ENCODE data around the gene OOSP3.
"Not testable (repeated sequence)": the region's sequence is repeated elsewhere in the genome, so short reads cannot be mapped to it uniquely, and the experiment has no call there.

Gene OOSP3, protein sequence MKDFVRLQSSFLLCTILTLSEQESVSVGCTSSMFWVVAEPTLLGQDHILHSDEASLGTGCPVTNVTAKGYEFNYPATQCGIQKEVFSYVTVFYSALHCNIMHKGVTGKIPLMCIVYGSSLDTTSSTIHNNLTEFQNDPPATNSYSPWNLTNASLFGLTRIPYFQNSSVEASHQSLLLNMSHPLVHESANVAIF

DNA sequence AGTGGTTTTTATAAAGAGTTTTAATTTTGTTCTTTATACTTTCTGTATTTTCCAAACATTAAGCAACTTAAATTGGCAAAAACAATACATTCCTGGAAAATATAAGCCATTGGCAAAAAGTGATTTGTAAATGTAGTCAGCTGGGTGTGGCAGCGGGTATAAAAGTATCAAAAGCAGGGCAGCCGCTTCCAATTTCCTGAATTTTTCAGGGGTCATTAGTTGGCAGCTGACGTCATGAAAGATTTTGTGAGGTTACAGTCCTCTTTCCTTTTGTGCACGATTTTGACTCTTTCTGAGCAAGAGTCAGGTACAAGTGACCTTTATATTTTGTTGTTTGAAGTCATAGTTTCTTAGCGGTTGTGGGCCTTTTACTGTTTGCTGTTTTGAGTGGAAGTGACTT lies at the start of gene OOSP3:
TSS of gene OOSP3 (plus strand) at position 208 of the 400 bp plus-strand sequence. CDS start at position 235, 27 bp downstream.
- DNase-seq (ENCODE audit: low read depth): no peak

DNA sequence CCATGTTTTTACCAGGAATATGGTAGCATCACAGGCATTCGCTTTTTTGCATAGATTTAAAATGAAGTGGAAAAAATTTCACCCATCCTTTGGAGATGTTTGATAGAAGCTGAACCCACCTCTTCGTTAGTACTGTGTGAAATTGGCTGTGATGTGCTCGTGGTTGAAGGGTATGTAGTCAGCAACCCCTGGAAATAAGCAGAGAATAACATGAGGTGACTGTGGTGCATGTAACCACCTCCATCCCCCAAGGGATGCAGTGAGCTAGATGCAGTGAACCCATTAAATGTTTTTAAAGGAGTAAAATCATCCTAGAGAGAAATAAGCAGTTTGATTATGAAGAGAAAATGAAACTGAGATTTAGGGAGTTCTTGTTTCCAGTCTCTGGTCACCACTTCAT lies 49.2 kb upstream of the OOSP3 start:
- DNase-seq (ENCODE audit: low read depth): no peak

DNA sequence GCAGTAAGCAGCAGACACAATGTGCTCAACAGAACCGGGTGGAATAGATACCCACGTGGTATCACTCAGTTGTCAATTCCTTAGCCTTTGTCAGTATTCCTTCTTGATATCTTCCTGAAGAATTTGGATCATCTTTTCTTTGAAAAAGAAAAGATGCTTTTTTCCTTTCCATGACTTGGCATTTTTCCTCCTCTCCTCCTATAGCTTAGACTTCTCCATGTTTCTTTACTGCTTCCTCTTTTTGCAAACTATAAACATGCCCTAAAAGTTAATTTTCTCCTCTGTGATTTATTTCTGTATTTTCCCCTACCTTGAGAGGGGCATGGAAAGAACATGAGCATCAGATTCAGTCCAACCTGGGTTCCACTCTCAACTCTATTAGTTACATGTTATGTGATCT lies 45.0 kb upstream of the OOSP3 start:
- no peak for DNase-seq (ENCODE audit: low read depth)

DNA sequence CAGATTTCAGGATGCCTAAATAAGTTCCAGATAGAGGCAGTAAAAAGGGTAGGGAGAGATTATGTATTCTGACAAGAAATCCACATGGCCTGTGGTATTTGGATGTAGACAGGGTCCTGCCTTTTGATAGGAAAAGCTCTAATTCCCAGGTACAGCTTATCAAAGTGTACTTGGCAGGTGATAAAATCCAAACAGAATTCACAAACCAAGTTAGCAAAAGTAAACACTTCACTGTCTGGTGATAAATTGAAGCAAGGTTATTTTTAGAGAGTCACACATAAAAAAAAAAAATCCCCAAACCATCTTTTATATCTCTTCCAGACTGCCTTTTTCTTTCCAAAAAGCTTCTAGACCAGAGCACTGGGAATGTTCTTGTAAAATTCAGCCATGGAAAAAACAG lies 39.0 kb upstream of the OOSP3 start:
- no peak for DNase-seq (ENCODE audit: low read depth)

DNA sequence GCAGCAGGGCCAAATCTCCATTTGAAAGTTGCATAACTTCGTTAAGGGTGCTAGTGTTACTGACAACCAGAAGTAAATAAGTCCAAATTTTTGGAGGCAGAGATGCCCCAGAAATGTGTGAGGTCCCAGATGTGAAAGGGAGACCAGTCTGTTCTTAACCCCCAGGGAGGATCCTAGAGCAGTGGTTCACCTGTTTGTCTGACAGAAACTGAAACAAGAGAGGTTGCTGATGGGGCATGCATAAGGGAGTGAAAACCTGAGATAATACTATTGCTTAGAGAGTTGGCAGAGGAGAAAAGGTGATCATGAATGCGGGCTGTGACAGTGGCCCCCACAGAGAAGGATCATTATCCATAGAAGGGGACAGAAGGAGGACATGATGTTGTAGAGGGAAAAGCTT lies 37.1 kb upstream of the OOSP3 start:
- DNase-seq (ENCODE audit: low read depth): no peak

DNA sequence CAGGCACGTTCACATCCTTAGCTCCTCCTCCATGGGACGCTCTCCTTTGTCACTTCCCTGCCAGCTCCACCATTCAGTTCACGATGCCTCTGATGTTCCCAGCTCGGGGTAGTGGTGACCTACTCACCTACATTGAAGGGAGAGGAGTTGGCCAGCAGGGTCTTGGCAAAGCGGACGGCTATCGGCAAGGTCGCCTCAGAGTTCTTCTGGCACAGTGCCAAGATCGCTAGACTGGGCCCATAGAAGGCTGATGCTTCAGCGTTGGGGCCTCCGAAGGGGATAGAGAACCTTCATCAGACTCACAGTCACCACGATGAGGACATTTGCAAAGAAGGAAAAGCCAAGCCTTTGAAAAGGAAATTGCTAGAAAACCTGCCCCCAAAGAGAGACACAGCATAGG lies 36.3 kb upstream of the OOSP3 start:
- no peak for DNase-seq (ENCODE audit: low read depth)

DNA sequence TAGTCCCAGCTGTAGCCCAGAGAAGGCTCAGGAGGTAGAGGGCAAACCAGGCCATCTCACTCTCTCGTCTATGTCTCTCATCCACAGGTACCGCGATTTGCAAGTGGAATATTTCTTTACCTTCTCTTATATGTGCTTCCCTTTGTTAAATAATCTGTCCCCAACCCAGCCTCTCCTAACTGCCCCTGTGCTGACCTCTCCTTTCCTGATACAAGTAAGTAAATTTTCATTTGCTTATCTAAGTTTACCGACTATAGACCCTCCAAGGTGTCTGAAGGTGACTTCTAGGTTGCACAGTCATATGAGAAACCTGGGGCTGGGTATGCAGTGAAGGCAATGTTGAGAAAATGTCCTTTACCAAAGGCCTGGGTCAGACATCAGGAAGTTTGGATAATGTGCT lies 33.2 kb upstream of the OOSP3 start, which contains the start of gene CBLIF:
TSS of gene CBLIF (minus strand) at position 101 of the 400 bp plus-strand sequence. CDS start at position 55, 46 bp downstream.
- no peak for DNase-seq (ENCODE audit: low read depth)

DNA sequence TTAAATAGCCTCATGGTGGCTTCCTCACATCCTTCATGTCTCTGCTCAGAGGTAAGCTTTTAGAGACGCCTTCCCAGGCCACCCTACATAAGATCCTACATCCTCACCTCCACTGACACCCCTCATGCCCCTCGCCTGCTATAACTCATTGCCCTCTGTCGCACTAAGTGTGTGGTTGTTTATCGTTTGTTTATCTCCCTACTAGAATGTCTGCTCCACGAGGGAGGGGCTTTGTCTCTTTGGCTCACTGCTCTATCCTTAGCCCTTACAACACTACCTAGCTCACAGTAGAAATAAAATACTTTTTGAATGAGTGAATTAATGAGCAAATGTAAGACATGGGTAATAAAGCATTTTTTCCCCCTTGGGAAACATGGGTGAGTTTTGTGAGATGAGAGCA lies 32.0 kb upstream of the OOSP3 start:
- DNase-seq (ENCODE audit: low read depth): no peak

DNA sequence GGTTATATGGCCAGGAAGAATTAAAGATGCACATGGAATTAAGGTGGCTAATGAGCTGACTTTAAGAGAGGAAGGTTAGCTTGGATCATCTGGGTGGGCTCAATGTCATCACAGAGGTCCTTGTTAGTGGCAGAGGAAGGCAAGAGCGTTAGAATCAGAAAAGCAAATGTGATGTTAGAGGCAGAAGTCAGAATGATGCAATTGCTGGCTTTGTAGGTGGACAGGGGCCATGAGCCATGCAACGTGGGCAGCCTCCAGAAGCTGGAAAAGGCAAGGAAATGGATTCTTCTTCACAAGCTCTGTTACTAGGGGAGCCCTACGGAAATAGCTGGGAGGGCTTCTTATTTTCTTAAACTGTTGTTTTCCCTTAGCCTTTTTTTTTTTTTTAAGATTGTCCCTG lies 31.0 kb upstream of the OOSP3 start:
- DNase-seq (ENCODE audit: low read depth): no peak

DNA sequence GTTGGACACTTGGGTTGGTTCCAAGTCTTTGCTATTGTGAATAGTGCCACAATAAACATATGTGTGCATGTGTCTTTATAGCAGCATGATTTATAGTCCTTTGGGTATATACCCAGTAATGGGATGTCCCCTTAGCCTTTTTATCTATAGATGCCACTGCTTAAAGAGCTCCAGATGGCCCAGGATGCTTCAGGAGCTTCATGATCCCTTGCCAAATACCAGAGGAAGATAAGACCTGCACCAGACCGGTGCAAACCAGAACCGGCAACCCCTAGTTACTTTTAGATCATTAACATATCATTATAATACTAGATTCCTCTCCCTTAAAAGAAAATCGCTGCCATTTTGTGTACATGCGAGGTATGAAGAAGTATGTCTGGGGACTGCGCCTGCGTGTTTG lies 30.1 kb upstream of the OOSP3 start:
- DNase-seq (ENCODE audit: low read depth): not testable (repeated sequence)

DNA sequence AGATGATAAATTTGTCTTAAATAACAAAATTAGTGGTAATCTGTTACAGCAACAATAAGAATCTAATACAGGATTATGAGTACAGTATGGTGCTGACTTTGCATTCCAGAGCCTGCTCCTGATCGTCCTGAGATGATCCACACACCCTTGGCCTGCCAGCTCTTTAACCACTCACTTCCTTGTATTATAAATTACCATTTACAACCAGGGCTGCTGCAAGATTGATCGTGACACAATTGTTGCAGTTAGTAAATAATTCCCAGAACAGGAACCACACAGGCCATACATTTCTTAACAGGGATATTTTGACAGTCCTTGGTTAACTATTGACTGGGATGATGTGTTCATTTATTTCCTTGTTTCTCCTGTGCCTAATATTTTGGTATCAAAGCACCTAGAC lies 29.5 kb upstream of the OOSP3 start:
- DNase-seq (ENCODE audit: low read depth): no peak

DNA sequence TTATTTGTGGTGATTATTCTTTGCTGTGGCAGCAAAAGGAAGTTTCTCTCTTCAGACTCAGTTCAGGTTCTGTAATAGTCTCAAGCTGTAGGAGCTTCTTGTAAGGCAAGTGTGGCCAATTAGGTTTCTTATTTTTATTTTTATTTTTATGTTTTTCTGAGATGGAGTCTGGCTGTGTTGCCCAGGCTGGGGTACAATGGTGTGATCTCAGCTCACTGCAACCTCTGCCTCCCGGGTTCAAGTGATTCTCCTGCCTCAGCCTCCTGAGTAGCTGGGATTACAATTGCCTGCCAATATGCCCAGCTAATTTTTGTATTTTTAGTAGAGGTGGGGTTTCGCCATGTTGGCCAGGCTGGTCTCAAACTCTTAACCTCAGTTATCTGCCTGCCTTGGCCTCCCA lies 29.0 kb upstream of the OOSP3 start:
- DNase-seq (ENCODE audit: low read depth): not testable (repeated sequence)

DNA sequence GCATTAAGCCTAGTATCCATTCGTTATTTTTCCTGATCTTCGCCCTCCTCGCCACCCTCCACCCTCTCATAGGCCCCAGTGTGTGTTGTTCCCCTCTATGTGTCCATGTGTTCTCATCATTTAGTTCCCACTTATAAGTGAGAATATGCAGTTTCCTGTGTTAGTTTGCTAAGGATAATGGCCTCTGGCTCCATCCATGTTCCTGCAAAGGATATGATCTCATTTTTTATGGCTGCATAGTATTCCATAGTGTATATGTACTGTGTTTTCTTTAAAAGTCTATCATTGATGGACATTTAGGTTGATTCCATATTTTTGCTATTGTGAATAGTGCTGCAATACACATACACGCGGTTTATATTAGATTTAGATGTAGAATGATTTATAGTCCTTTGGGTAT lies 27.2 kb upstream of the OOSP3 start:
- not testable (repeated sequence) for DNase-seq (ENCODE audit: low read depth)

DNA sequence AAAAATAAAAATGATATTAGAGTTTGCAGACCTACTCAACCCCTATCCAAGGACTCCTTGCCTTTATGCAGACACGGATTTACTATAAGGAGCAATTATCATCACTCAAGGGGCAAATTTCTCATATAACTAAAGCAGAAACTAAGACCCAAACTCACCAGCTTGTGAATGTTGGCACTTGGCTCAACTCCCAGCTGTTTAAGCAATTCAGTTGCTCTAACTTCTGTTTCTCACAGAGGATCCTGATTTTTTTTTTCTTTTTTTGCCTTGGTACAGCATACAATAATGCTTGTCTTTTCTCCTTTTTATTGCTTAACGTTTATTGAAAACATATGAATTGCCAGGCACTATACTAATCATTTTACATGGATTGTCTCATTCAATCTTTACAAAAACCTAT lies 23.7 kb upstream of the OOSP3 start:
- no peak for DNase-seq (ENCODE audit: low read depth)

DNA sequence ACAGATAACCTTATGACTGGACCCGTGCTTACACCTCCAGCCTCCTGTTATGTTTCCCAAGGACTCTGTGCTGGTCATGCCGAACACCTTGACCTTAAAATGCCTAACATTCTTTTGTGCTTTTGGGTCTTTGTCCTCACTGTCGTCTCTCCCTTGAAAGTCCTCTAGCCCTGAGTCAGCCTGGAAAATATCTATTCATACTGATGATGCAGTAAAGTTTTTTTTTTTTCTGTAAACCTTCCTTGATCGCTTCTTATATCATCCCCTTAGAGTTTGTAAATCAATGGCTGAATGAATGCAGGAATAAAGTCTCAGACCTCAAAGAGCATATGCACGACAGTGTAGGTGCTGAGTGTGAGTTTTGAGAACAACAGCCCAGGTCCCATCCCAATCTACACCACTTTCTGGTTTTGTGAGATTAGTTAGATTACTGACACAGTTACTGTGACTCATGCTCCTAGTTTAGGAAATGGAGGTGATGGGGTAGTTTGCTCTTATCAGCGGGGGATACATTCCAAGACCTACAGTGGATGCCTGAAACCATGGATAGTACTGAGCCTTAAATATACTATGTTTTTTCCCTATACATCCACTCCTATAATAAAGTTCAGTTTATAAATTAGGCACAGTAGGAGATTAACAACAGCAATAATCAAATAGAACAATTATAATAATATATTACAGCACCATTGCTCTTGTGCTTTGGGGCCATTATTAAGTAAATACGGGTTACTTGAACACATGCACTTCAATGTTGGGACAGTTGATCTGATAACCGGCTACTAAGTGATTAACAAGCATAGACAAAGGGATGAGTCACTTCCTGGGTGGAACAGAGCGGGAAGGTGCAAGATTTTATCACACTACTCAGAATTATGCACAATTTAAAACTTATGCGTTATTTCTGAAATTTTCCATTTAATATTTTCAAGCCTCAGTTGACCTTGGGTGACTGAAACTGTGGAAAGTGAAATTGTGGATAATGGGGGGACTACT lies 20.8 kb upstream of the OOSP3 start:
- no peak for DNase-seq (ENCODE audit: low read depth)

DNA sequence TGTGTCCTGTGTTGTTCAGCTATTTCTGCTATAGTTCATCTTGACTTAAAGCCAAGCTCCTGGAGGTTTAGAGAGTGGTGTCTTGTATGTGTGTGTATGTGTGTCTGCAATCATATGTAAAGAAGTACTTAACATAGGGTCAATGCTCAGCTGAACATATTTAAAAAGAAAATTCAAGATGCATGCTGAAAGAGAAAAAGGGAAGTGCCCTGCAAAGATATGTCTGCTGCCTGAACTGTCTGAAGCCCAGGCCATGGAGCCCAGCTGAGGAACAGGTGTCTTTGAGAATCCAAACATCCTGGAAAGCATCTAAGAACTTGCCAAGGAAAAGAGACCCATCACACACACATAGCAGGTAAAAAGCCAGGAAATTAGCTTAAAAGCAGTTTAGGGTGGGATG lies 18.9 kb upstream of the OOSP3 start:
- DNase-seq (ENCODE audit: low read depth): no peak

DNA sequence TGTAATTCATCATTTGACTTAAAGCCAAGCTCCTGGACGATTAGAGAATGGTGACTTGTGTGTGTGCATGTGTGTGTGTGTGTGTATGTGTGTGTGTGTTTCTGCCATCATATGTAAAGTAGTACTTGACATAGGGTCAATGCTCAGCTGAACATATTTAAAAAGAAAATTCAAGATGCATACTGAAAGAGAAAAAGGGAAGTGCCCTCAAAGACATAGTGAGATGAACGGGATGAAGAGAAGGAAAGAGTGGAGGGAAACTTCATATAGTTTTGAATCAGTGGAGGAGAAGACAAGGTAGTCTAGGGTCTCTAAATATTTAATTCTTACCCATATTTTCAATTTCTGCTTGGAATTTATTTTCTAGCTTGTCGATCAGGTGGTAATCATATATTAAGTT lies 16.3 kb upstream of the OOSP3 start:
- no peak for DNase-seq (ENCODE audit: low read depth)

DNA sequence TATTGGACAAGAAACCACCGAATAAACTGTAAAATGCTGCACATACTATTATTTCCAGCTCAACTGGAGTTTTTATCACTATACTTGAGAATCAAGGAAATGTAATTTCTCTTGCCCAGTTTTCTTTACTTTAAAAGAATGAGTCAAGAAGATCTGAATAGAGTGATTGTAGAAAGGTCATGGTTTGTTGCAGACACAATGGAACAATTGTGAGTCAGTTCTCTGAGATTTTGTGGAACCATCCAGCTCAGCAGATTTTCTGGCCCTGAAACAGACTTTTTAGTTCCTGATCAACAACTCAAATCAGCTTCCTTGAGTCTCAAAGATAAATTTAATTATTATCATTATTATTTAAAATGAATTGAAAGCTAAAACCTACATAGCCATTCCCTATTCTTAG lies 13.6 kb upstream of the OOSP3 start:
- no peak for DNase-seq (ENCODE audit: low read depth)

DNA sequence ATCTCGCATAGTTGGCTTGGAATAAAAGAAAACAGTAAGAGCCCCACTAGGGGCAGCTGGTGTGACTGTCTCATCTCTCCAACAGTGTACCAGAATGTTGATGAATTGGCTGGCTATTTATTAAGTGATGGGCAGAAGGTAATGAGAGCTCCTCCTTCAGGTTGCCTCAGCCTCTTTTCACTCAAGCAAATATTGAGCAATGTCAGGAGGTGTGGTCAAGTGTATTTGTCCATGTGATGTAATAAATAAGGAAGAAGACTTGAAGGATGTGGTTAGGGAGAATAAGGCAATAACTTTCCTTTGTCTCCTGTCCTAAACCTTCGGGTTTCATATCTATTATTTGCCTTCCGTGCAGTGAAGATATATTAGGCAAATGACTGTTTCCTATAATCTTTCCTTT lies 12.2 kb upstream of the OOSP3 start, which contains the start of gene TCN1:
TSS of gene TCN1 (minus strand) at position 91 of the 400 bp plus-strand sequence. CDS start at position 74, 17 bp downstream.
- no peak for DNase-seq (ENCODE audit: low read depth)

DNA sequence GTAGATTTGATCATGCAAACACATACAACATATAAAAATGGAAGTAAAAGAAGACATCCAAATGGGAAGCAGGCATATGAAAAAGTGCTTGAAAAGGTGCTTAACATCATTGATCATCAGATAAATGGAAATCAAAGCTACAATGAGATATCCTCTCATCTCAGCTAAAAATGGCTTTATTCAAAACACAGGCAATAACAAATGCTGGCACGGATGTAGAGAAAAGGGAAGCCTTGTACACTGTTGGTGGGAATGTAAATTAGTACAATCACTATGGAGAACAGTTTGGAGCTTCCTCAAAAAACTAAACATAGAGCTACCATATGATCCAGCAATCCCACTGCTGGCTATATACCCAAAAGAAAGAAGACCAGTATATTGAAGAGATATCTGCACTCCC lies 11.7 kb upstream of the OOSP3 start:
- DNase-seq (ENCODE audit: low read depth): no peak

DNA sequence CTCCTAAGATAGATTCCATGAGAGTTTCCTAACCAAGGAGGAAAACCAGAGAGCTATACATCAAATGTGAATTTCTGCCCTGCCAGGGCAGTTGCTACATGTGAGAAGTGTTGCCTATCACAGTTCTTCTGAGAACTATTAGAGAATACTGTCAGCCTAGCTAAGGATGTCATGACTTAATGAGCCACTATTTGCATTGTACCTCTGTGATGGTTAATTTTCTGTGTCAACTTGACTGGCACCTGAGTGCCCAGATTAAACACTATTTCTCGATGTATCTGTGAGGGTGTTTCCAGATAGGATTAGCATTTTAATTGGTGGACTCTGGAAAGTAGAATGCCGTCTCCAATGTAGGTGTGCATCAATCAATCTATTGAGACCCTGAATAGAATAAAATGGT lies 10.6 kb upstream of the OOSP3 start:
- no peak for DNase-seq (ENCODE audit: low read depth)

DNA sequence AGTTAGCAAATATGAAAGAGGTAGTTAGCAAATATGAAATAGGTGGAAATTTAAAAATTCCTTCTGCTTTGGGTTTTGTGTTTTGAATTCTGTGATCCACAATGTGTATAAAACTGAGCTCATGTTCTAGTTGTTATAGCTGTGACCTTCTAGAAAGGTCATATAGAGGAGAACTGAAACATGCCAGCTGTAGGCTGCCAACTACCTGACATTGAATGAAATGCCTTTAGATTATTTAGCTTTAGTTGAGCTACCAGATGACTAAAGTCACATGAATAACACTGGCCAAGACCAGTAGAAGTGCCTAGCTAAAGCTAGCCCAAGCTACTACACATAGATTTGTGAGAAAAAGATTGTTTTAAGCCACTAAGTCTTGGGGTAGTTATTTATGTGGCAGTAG lies 6.5 kb upstream of the OOSP3 start:
- DNase-seq (ENCODE audit: low read depth): no peak

DNA sequence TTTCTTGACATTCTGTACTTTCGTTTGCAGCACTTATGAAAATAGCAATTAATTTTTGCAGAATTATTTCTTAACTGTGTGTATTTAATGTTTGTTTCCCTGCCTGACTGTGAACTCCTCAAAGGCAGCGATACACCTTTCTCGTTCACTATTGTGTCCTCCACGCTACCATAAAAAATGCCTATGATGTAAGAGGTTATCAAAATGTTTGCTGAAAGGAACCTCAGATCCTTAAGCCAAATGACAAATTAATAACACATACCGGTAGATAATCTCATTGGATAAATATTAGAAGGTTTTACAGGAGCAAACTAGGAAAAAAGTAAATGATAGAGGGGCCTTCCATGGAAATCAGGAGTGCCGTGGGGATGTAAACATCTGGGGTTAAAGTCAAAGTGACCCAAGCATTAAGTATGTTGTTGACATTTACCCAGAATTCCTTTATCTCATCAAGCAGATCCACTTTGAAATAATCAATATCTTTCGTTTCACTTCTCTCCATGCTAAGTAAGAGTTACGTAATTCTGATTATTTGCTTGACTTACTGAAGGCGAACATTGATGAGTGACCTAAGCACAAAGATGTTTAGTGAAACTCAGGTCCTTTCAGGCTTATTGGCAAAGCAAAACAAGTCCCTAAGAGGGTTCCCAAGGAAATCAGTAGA lies 2.6 kb upstream of the OOSP3 start:
- DNase-seq (ENCODE audit: low read depth): no peak

Measured in GM04503 (cell line).